IMR-90 (cell line): ENCODE results near the gene TBX15. TPM values are rescaled to one million over a fixed set of nuclear protein-coding genes. Genes with fewer than 3 reads are reported as not detected.

Source experiments
- CHD1 ChIP-seq: IDR thresholded peaks from 2 replicates; pipeline ENCODE4 v1.6.1; 2012; ENCODE audit warnings: low read depth, low read length, improper control_type of control experiment
- FOS ChIP-seq: fragments of 150-350 bp; IDR thresholded peaks from 2 replicates; pipeline ENCODE4 v1.6.1; 2016; ENCODE audit warnings: low read depth, low read length
- polyA plus RNA-seq, 3 experiments: library from polyadenylated mRNA; depleted of rRNA; stranded (reverse); fragments of >200 nt; gene quantifications; 2 replicates each; pipeline ENCODE4 v1.2.3, GENCODE V29; 2012; ENCODE audit warnings: low replicate concordance in 1 of 3
- total RNA-seq: library from RNA; depleted of rRNA; stranded (reverse); fragments of >200 nt; gene quantifications from 2 replicates; pipeline ENCODE4 v1.2.3, GENCODE V29; 2012
- TF ChIP-seq, protein P1 (sequence below): fragments of 150-350 bp; IDR thresholded peaks from 2 replicates; pipeline ENCODE4 v1.6.1; 2016; ENCODE audit warnings: low read depth, mild to moderate bottlenecking, low read length, moderate library complexity, borderline replicate concordance

The TBX15 gene
- total and polyA plus RNA-seq, 2 of the 4 experiments (the other 2 are of a cell fraction) = not detected

DNA sequence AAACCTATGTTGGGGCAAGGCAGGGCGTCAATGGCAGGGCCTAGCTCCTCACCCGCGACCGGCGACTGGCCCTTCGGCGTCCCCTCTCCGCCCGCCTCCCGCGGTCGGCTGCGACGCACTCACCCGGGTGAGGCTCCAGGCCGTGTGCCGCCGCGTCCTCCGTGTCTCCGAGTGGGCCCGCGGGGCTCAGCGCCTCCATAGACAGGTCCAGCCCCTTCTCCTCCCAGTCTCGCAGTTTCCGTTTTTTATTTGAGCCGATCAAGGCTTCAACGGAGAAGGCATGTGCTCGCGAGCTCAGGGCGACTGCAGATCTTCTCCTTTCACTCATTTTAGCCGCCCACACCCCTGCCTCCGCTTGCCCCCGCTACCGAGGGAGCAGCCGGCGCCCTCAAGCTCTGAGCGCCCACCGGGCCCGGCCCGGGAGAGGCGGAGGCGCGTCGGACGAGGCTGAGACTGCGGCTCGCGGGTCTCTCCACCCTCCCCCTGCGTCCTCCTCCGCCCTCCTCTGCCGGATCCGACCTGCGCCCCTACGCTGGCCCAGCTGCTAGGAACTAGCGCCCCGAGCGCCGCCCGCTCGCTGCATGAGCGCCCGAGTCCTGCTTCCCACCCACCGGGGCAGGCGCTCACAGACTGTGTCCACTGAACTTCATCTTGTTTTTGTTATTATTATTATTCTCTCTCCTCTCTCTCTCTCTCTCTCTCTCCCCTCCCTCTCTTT lies 516 bp downstream of the TBX15 start (continued):
- TF ChIP-seq, protein P1, sequence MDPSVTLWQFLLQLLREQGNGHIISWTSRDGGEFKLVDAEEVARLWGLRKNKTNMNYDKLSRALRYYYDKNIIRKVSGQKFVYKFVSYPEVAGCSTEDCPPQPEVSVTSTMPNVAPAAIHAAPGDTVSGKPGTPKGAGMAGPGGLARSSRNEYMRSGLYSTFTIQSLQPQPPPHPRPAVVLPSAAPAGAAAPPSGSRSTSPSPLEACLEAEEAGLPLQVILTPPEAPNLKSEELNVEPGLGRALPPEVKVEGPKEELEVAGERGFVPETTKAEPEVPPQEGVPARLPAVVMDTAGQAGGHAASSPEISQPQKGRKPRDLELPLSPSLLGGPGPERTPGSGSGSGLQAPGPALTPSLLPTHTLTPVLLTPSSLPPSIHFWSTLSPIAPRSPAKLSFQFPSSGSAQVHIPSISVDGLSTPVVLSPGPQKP = no peak
- TF ChIP-seq FOS = no peak
- TF ChIP-seq CHD1 = no peak
